ENCODE data around the gene SLC12A2.

Gene SLC12A2

DNA sequence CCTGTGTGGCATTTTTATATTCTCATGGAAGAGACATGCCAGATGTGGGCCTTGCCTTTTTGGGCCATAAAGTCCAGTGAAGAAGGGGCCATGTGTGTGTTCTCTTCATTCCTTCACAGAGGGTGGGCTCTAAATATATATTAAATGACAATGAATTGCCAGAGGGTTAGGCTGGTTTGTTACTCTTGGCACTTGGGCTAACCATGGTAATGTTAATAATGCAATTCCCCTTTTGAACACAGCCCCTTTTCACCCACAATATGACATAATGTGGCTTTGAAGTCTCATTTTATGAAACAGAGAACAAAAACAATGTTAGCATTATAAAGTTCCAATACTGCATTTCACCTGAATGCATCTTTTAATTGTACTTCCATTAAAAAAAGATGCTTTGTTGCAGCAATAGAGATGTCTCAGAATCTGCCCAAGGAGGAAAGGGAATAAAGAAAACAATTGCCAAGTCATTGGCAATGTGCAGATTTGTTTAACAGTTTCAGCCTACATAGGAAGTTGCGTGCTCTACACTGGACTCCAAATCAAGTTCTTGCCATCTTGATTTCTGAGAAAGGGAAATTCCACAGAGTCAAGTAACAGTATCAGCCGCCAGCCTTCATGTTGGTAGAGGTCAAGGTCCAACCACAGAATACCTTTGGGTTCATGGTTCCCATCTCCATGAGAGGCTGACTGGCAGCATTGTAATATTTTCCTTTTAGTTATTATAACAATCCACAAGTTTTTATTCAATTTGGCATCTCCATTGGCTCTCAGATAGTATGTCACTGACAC lies 141.9 kb downstream of the SLC12A2 start:
- no peak for DNase-seq (ENCODE audit: low read depth in 2 of 2)

DNA sequence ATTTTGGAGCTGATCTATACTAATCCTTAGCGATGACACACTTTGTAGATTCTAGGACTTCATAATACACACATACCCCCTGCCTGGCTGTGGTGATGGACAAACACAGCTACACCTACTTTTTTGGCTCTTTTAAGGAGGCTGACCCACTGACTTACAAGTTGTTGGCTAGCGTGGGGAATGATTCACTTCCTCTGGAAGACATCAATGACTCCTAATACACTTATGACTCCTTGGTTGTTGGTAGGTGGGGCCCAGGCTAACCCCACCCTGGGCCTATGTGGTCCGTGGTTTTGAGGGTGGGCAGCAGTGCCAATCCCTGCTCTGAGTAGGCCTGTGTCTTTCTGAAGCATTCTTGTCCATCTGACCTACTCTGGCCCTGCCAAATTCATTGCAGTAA lies 144.4 kb downstream of the SLC12A2 start:
- DNase-seq (ENCODE audit: low read depth in 2 of 2) = no peak

GRCh38 chr5:128228521-128228920 lies 145.0 kb downstream of the SLC12A2 start:
- no peak for DNase-seq (ENCODE audit: low read depth in 2 of 2)

DNA sequence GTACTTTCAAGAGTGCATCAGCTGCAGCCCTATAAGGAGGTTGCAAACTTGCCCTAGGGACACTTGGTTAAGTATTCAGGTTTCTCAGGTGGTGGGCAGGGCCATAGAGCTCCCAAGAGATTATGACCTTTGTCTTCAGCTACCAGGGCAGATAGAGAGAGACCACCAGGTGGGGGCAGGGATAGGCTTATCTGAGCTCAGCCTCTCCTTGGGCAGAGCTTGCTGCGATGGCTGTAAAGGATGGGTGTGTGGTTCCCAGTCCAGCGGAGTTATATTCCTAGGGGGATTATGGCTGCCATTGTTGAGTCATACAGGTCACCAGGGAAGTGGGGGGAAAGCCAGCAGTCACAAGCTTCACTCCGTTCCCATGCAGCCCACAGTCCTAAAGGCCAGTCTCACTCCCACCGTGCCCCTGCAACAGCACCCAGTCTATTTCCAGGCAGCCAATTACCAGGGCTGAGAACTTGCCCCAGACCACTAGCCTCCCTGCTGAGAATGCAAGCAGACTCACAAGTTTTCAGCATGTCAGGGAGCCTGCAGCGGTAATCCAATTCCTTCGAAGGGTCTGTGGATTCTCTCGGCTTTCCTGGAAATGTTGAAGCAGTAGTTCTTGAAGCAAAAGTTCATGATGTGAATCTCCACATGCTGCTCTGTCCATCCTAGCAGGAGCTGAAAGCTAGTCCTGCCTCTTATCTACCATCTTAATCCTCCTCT lies 151.5 kb downstream of the SLC12A2 start:
- no peak for DNase-seq (ENCODE audit: low read depth in 2 of 2)

- no peak for DNase-seq (ENCODE audit: low read depth in 2 of 2)
Observed at GRCh38 chr5:128236334-128236733, 152.8 kb downstream of the SLC12A2 start.

DNA sequence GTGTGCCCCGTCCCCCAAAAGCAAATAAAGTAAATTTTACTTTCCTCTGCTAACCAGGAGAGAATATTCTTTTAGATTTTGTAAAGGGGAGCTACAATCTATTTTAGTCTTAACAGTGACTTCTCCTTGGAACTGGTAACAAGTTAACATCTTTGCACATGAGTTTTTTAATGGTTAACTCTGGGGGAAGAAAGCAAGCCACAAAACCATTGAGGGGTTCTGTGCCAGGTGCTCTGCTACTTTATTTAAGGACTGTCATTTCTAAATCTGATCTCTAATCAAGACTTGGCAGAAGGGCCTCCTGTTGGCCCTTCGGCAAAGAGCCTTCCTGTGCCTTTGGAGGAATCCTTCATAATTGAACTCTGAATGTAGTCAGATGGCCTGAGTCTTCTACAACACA lies 153.4 kb downstream of the SLC12A2 start:
- no peak for DNase-seq (ENCODE audit: low read depth in 2 of 2)

DNA sequence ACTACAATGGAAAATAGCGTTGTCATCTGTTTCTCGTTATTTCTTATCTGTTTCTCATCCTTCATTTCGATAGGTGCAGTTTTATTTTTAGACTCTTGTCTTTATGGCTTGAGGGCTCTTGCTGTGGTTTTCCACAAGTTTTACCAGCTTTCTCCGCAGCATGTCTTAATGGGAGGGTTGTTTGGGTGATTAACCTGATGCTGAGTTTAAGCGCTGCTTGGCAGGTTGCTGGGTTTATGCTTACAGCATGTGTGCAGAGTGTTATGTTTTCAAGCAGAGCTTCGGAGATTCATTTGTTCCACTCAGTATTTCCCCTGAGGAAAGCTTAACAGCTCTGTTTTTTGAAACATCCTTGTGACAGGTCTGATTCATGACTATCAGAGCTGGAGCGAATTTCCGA lies 154.0 kb downstream of the SLC12A2 start:
- DNase-seq (ENCODE audit: low read depth in 2 of 2) = no peak
